Heart left ventricle (tissue), 16 donors: ENCODE data around the gene LTBP2. TPM values are rescaled to one million over a fixed set of nuclear protein-coding genes. Genes with fewer than 3 reads are reported as not detected.

Source experiments
- ATAC-seq, 4 donors: fragments of 200-7000 bp; cut with Tn5 transposase; one replicate each; pipeline ENCODE4 v1.9.1; 2020 to 2022; ENCODE audit warnings: moderate library complexity in 4 of 4, mild to moderate bottlenecking in 3 of 4, moderate number of reproducible peaks in 1 of 4
- DNase-seq, 5 donors: peaks; one replicate each; pipeline ENCODE4 v3.0.0-alpha.2; 2020
- H3K27ac ChIP-seq, 12 donors: fragments of 200-600 bp; sonication (generic) in 4 of 12; one replicate each; pipeline versions ENCODE4 v1.5.0 to v1.8.0; 2016 to 2022; ENCODE audit warnings: mild to moderate bottlenecking in 2 of 12
- H3K27me3 ChIP-seq, 9 donors: fragments of 200-600 bp; sonication (generic) in 2 of 9; one replicate each; pipeline versions ENCODE4 v1.5.1 to v1.8.0; 2016 to 2022; ENCODE audit warnings: mild to moderate bottlenecking in 3 of 9
- H3K36me3 ChIP-seq, 9 donors: fragments of 200-600 bp; sonication (generic) in 2 of 9; one replicate each; pipeline versions ENCODE4 v1.5.0 to v1.8.0; 2018 to 2022; ENCODE audit warnings: mild to moderate bottlenecking in 2 of 9
- H3K4me1 ChIP-seq, 12 donors: fragments of 200-600 bp; sonication (generic) in 4 of 12; one replicate each; pipeline versions ENCODE4 v1.5.0 to v1.8.0; 2016 to 2022; ENCODE audit warnings: mild to moderate bottlenecking in 3 of 12
- H3K4me3 ChIP-seq, 12 donors: fragments of 200-600 bp; sonication (generic) in 4 of 12; one replicate each; pipeline versions ENCODE4 v1.5.0 to v1.8.0; 2017 to 2022; ENCODE audit warnings: mild to moderate bottlenecking in 9 of 12, moderate library complexity in 4 of 12
- H3K9me3 ChIP-seq, 12 donors: fragments of 200-600 bp; sonication (generic) in 4 of 12; one replicate each; pipeline versions ENCODE4 v1.5.0 to v1.8.0; 2016 to 2022; ENCODE audit warnings: mild to moderate bottlenecking in 1 of 12
- CTCF ChIP-seq, 12 donors: fragments of 200-600 bp; sonication (generic) in 4 of 12; IDR thresholded peaks; one replicate each; pipeline versions ENCODE4 v1.5.0 to v1.8.0; 2018 to 2022; ENCODE audit warnings: antibody characterized with exemption in 12 of 12, mild to moderate bottlenecking in 5 of 12
- POLR2A ChIP-seq, 2 donors: fragments of 450-650 bp; IDR thresholded peaks; one replicate each; pipeline ENCODE4 v1.6.1; 2017; ENCODE audit warnings: antibody characterized with exemption in 2 of 2, mild to moderate bottlenecking in 2 of 2, moderate library complexity in 2 of 2
- WGBS, 4 donors: extraction: QIAGEN DNeasy Blood & Tissue Kit in 2 of 4; methylation state at CpG; one replicate each; pipeline versions ENCODE4 v1.1.5 to v1.1.7; 2013 to 2018; 5-methylcytosine and 5-hydroxymethylcytosine counted together
- intact Hi-C, 10 donors: fragments of 100-400 bp; cut with DNase I; formaldehyde crosslinking; loops; one replicate each; pipeline versions ENCODE4 v1.11.1 to v1.14.2; 2022
- polyA plus RNA-seq, 2 donors: library from polyadenylated mRNA; stranded (reverse); fragments of 200-250 nt; gene quantifications; one replicate each; pipeline ENCODE4 v1.2.3, GENCODE V29; 2013
- total RNA-seq, 9 donors: library from RNA; depleted of rRNA in 2 of 9; stranded (reverse); fragments of >200 nt in 2 of 9; fragmentation: NEBNext Ultra II Directional in 3 of 9; extraction: Animal tissue kit (Norgen Biotek cat#: 25700) in 3 of 9; gene quantifications; one replicate each; pipeline versions ENCODE4 v1.1.0 to v1.2.4, GENCODE V29; 2016 to 2023
- donor health status: ischemic (EF 13 %, LVEDD 7.1; RV severe dilation, severe dysfunction).
- donor health status: healthy with polysubstance abuse.
- donor health status: DM: no; HTN: yes; CAD: no.
- donor health status: DM: no; HTN: no; CAD: no.
- donor health status: ischemic (EF 25% LVEDD 6.9; RV normal size, moderate dysfunction).
- donor health status: ischemic (EF 25% LVEDD 5.7; RV mildly dilated, moderate dysfunction).
- donor health status: healthy.
- donor health status: DM: yes; HTN: yes; CAD: no.
- donor health status: ischemic (EF 35%, LVEDD 5.7; RV mildly dilated, moderate dysfunction).
- donor health status: nonischemic (EF 11% LVEDD 7.7; RV severe dilation, severe dysfunction).
- donor health status: DM: yes; HTN: yes; CAD: no.
- donor health status: PGD.
- donor health status: ischemic (EF 29% LVEDD 5.4; RV normal size, mild dysfunction).
- donor health status: nonischemic (EF 23%, LVEDD 6.1; RV moderate dilation, normal function).

LTBP2 gene
- total and polyA plus RNA-seq, 11 donors: 4.0 to 69.1 (median 29.5) TPM

DNA sequence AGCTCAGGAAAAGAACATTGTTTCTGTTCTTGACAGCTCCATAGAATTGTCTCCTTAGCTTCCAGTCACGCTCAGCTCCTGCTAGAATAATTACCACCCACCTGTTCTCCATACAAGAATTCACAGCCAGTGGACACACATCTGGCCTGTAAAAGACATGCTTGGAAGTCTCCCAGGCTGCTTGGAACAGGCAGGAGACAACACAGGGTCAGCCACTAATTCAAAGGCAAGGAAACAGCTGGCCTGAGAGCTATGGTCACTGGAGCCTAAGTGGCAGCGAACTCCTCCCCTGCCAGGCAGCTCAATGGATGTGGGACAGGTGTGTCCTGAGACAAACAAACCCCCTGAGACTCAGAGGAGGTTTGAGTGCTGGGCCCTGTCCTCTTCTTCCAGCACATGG lies 22.9 kb upstream of the LTBP2 start:
- Histone ChIP-seq H3K9me3 (no peaks in the 10 kb centered on the region), H3K4me1 (peaks cover 0 to 18% (median 0%) of the 10 kb centered on the region in 12 donors), H3K4me3 (no peak overlapping the region), H3K36me3 (no peaks in the 10 kb centered on the region), H3K27me3 (no peaks in the 10 kb centered on the region), H3K27ac (peak overlapping the region in 4 of 12 donors; percentile 25 to 46 (median 36))
- peak in 2 of 5 donors; percentile 15 to 42 for DNase-seq
- intact Hi-C loops: no loop called here
- 55 to 88% (median 70%) methylated on average over 2 of the region's 2 CpGs for WGBS, 4 donors
- no peak for TF ChIP-seq POLR2A (IDR thresholded peaks at IDR 0.05)
- no peak for TF ChIP-seq CTCF (IDR thresholded peaks at IDR 0.05)
- peak; percentile 20 to 70 (median 44) for ATAC-seq

- no peaks in the 10 kb centered on the region for H3K27me3 ChIP-seq
- peaks cover 0 to 18% (median 0%) of the 10 kb centered on the region in 12 donors for H3K4me1 ChIP-seq
- H3K9me3 ChIP-seq: no peaks in the 10 kb centered on the region
- peak overlapping the region in 3 of 12 donors; percentile 25 to 57 (median 46) for H3K27ac ChIP-seq
- no peak overlapping the region for H3K4me3 ChIP-seq
- WGBS, 4 donors: 89 to 100% (median 96%) methylated on average over 1 of the region's 1 CpG
- no peak for TF ChIP-seq CTCF (IDR thresholded peaks at IDR 0.05)
- TF ChIP-seq POLR2A (IDR thresholded peaks at IDR 0.05): no peak
- intact Hi-C loops: no loop called here
- no peaks in the 10 kb centered on the region for H3K36me3 ChIP-seq
- no peak for DNase-seq
- no peak for ATAC-seq
Observed at GRCh38 chr14:74634481-74634880, 22.4 kb upstream of the LTBP2 start.

- DNase-seq (no peak), ATAC-seq (peak in 3 of 4 donors; percentile 21 to 61 (median 57))
- H3K4me1 ChIP-seq: peaks cover 0 to 16% (median 0%) of the 10 kb centered on the region in 12 donors
- no peak overlapping the region for H3K4me3 ChIP-seq
- TF ChIP-seq CTCF (IDR thresholded peaks at IDR 0.05) (no peak), POLR2A (IDR thresholded peaks at IDR 0.05) (no peak)
- intact Hi-C loops: no loop called here
- peak overlapping the region in 3 of 12 donors; percentile 21 to 59 (median 30) for H3K27ac ChIP-seq
- H3K36me3 ChIP-seq: no peaks in the 10 kb centered on the region
- H3K9me3 ChIP-seq: no peaks in the 10 kb centered on the region
- no peaks in the 10 kb centered on the region for H3K27me3 ChIP-seq
- 70 to 78% (median 74%) methylated on average over 15 of the region's 15 CpGs for WGBS, 4 donors
Observed at GRCh38 chr14:74630881-74631690, 19.0 kb upstream of the LTBP2 start.

DNA sequence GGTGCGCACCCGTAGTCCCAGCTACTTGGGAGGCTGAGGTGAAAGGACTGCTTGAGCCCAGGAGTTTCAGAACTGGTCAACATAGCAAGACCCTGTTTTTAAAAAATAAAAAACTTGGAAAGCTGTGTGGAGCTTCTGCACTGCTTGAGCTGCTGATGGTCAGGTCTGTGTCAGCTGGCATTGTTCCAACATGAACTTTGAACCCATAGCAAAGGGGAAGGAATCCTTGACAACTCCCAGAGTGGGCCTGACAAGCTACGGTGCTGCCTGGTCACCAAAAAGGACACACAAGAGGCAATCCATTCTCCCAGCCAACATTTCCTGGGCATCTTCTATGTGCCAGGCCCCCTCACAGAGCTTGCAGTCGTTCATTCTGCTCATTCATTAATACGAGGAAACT lies 16.4 kb upstream of the LTBP2 start:
- peaks cover 0 to 16% (median 0%) of the 10 kb centered on the region in 12 donors for H3K4me1 ChIP-seq
- no peak for ATAC-seq
- TF ChIP-seq POLR2A (IDR thresholded peaks at IDR 0.05) (no peak), CTCF (IDR thresholded peaks at IDR 0.05) (no peak)
- no peak overlapping the region for H3K4me3 ChIP-seq
- H3K9me3 ChIP-seq: no peaks in the 10 kb centered on the region
- intact Hi-C loops: no loop called here
- no peak for DNase-seq
- H3K36me3 ChIP-seq: no peaks in the 10 kb centered on the region
- H3K27me3 ChIP-seq: no peaks in the 10 kb centered on the region
- no peak overlapping the region for H3K27ac ChIP-seq
- WGBS, 4 donors: 76 to 87% (median 83%) methylated on average over 5 of the region's 5 CpGs
